Thymus (tissue), 11 donors: ENCODE data around the gene PDE5A. TPM values are rescaled to one million over a fixed set of nuclear protein-coding genes. Genes with fewer than 3 reads are reported as not detected.

Source experiments
- DNase-seq, 9 donors: peaks; one replicate each; pipeline ENCODE4 v3.0.0-alpha.2; 2013; ENCODE audit warnings: low spot score in 9 of 9, low read depth in 6 of 9, missing footprints in 1 of 9
- H3K27ac ChIP-seq, 2 donors: one replicate each; pipeline ENCODE4 v1.5.1; 2013; ENCODE audit warnings: control low read depth in 1 of 2, low read depth in 1 of 2, low read length in 1 of 2, mild to moderate bottlenecking in 1 of 2, moderate library complexity in 1 of 2
- H3K27me3 ChIP-seq, 2 donors: one replicate each; pipeline ENCODE4 v1.5.1; 2013; ENCODE audit warnings: low read length in 1 of 2; ENCODE audit not compliant: control insufficient read depth in 2 of 2, insufficient read depth in 1 of 2
- H3K36me3 ChIP-seq, 2 donors: one replicate each; pipeline ENCODE4 v1.5.1; 2013; ENCODE audit warnings: low read length in 1 of 2, mild to moderate bottlenecking in 1 of 2, moderate library complexity in 1 of 2; ENCODE audit not compliant: control insufficient read depth in 2 of 2, insufficient read depth in 2 of 2
- H3K4me1 ChIP-seq, 2 donors: one replicate each; pipeline ENCODE4 v1.5.1; 2013; ENCODE audit warnings: low read length in 2 of 2; ENCODE audit not compliant: control insufficient read depth in 2 of 2, insufficient read depth in 2 of 2
- H3K4me3 ChIP-seq, 2 donors: one replicate each; pipeline ENCODE4 v1.5.1; 2013; ENCODE audit warnings: low read length in 2 of 2, control low read depth in 1 of 2, mild to moderate bottlenecking in 1 of 2
- H3K9me3 ChIP-seq, 2 donors: one replicate each; pipeline ENCODE4 v1.5.1; 2013; ENCODE audit warnings: low read length in 1 of 2, mild to moderate bottlenecking in 1 of 2; ENCODE audit not compliant: control insufficient read depth in 2 of 2, insufficient read depth in 1 of 2
- WGBS: extraction: QIAGEN DNeasy Blood & Tissue Kit; methylation state at CpG from one replicate; pipeline ENCODE4 v1.1.7; 2013; 5-methylcytosine and 5-hydroxymethylcytosine counted together
- polyA plus RNA-seq: library from polyadenylated mRNA; stranded (reverse); fragments of 200-250 nt; gene quantifications from one replicate; pipeline ENCODE4 v1.2.3, GENCODE V29; 2013
- total RNA-seq: library from RNA; stranded (reverse); fragments of 120-200 nt; gene quantifications from one replicate; pipeline ENCODE4 v1.2.4, GENCODE V29; 2013
- donor health status: healthy.

The PDE5A gene
- total and polyA plus RNA-seq, 2 donors = 4.6 to 5.2 TPM

DNA sequence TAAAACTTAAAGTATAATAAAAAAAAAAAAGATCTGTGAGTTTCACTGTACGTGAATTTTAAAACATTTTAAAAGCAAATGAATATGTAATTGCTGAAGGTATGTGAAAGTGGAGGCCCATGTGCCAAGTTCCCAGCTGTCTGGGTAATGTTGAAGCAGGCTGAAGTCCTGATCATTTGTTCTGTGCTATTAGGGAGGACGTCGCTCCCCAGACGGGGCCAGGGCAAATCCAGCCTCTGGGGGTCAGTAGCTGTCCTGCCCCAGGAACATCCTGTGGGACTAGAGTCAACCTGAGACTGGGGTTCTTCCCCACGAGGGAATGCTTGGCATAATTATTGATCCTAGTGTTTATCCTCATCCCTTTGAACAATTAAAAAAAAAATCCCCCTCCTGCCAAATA is 48.8 kb downstream of the PDE5A start:
- Histone ChIP-seq H3K36me3 (no peaks in the 10 kb centered on the region), H3K27ac (no peak overlapping the region), H3K4me1 (no peaks in the 10 kb centered on the region), H3K9me3 (no peaks in the 10 kb centered on the region), H3K4me3 (no peak overlapping the region), H3K27me3 (no peaks in the 10 kb centered on the region)
- WGBS = 93% methylated on average over 5 of the region's 5 CpGs
- DNase-seq = no peak

DNA sequence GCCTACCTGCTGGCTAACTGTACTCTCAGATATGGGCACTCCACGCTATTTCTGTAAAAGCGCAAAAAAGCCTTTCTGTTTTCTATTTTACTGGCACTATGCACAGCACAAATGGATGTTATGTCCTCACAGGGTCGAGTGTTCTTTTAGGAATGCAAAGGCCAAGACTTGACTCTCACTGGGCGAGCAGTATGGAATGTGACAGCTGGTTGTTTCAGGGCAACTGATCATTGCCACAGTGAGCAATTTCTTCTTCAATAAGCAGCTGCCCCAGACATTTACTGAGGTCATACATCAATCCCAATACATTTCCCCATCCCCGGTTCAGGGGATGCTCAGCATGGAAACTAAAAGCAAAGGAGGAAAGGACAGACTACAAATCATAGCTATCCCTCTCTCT is 58.2 kb downstream of the PDE5A start:
- DNase-seq = no peak
- H3K27me3 ChIP-seq = no peaks in the 10 kb centered on the region
- H3K9me3 ChIP-seq = no peaks in the 10 kb centered on the region
- no peak overlapping the region for H3K27ac ChIP-seq
- WGBS = 90% methylated on average over 5 of the region's 5 CpGs
- H3K4me1 ChIP-seq = no peaks in the 10 kb centered on the region
- H3K4me3 ChIP-seq = no peak overlapping the region
- no peaks in the 10 kb centered on the region for H3K36me3 ChIP-seq

DNA sequence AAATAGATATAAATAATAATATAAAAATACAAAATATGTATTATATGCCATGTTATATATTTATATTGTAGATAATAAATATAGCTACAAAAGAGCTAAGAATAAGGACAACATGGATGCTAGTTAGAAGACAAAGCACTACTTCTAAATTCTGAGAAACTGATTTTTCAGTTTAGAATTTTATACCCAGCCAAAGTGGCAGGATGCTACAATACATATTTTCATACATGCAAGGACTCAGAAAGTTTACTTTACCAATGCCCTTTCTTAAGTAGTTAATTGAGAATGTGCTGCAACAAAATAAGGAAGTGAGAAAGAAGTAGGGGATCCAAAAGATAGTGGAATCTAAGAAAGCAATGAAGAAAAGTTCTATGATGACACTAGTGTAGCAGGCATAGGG is 64.5 kb downstream of the PDE5A start:
- Histone ChIP-seq H3K36me3 (no peaks in the 10 kb centered on the region), H3K27me3 (no peaks in the 10 kb centered on the region), H3K9me3 (no peaks in the 10 kb centered on the region), H3K4me1 (no peaks in the 10 kb centered on the region), H3K27ac (no peak overlapping the region), H3K4me3 (no peak overlapping the region)
- DNase-seq = no peak

DNA sequence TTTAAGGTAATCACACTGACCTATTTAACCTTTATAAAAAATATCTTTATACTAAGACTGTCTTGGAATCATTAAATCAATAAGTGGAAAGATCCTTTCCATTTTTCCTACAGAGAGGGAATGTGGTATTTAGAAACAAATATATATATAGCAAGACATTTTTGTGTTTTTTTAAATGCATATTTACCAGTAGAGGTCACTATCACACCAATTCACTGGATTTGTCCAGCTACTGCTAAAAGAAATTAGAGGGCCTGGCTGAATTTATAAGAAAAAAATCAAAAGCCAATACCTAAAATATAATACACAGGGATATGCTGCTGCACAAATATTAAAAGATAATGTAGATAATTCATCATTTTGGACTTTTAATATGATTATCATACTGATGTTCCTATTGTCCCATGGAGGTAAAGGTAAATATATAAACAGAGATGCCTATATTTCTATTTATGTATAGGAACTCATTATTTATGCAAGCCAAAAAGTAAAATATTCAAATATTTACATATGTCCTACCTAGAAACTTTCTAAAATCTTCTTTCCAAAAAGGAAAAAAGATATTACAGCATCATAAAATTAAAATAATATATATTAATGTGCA is 69.5 kb downstream of the PDE5A start:
- peak in 1 of 9 donors; percentile 20 for DNase-seq
- Histone ChIP-seq H3K27ac (no peak overlapping the region), H3K9me3 (no peaks in the 10 kb centered on the region), H3K4me1 (no peaks in the 10 kb centered on the region), H3K27me3 (no peaks in the 10 kb centered on the region), H3K4me3 (no peak overlapping the region), H3K36me3 (no peaks in the 10 kb centered on the region)

DNA sequence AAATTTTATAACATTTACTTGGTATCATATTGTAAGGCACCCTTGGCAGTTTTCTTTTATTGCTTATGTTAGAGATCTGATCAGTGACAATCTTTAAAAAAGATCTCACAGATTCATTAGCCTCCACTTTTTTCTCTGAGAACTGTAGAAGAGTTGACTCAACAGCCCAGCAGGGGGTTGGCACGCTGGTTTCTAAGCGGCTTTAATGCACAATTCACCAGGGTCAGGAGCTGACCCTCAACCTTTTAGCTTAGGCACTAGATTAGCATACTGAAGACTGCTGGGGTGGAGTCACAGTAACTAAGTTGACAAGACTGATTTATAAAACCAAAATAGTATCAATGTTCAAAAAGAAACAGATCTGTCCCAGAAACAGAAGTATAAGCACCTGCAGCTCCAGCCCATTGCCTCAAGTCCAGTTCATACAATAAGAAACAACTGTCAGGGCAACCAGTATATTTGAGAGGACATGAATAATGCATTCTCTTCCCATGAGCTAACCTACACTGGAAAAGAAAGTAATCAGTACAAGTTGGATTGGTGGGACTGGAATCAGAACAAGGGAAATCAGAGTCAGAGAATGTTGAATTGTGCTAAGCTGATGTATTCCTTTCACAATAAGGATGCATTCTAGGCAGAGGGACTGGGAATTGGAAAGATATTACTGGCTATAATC is 77.6 kb downstream of the PDE5A start:
- Histone ChIP-seq H3K9me3 (no peaks in the 10 kb centered on the region), H3K27me3 (no peaks in the 10 kb centered on the region), H3K4me3 (no peak overlapping the region), H3K36me3 (peaks cover 0 to 4% of the 10 kb centered on the region in 2 donors), H3K27ac (no peak overlapping the region), H3K4me1 (no peaks in the 10 kb centered on the region)
- DNase-seq = no peak
- WGBS = 100% methylated on average over 2 of the region's 2 CpGs

DNA sequence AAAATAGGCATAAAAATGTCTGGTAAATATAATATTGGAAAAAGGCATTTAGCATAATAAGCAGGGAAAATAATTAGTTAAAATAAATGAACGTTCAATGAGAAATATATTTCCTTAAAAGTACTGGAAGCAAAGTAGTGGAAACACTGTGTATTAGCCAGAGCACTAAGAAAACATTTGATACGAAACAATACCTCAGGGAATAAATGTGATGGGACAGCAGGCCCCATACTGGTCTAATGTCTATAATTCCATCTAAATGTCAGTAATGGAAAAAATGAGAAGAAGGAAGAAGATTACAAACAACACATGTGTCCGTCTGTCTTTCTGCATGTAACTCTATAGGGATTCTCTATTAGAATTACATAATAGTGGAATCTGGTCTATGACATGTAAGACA is 79.0 kb downstream of the PDE5A start:
- no peaks in the 10 kb centered on the region for H3K4me1 ChIP-seq
- H3K36me3 ChIP-seq = peaks cover 0 to 4% of the 10 kb centered on the region in 2 donors
- no peak overlapping the region for H3K27ac ChIP-seq
- DNase-seq = no peak
- H3K4me3 ChIP-seq = no peak overlapping the region
- 97% methylated on average over 3 of the region's 3 CpGs for WGBS
- no peaks in the 10 kb centered on the region for H3K27me3 ChIP-seq
- H3K9me3 ChIP-seq = no peaks in the 10 kb centered on the region

DNA sequence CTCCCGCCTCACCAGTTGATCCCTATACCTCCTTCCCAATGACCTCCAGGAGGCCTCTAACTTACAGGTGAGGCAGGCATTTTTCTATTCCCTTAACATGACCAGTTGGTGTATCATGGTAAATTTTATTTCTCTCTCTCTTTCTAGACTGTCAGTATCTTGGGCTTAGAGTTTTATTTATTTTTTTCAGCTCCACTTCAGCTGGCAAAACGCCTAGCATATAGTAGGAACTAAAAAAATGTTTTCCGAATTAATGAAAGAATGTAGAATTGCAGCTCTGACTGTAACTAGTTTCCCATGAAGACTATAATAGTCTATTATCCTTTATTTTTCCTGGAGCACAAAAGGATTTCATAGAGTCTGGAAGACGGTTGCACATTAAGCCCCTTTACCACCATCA is 84.8 kb downstream of the PDE5A start:
- H3K27ac ChIP-seq = no peak overlapping the region
- no peaks in the 10 kb centered on the region for H3K9me3 ChIP-seq
- 96% methylated on average over 4 of the region's 4 CpGs for WGBS
- no peak for DNase-seq
- no peaks in the 10 kb centered on the region for H3K36me3 ChIP-seq
- no peaks in the 10 kb centered on the region for H3K4me1 ChIP-seq
- no peaks in the 10 kb centered on the region for H3K27me3 ChIP-seq
- no peak overlapping the region for H3K4me3 ChIP-seq

DNA sequence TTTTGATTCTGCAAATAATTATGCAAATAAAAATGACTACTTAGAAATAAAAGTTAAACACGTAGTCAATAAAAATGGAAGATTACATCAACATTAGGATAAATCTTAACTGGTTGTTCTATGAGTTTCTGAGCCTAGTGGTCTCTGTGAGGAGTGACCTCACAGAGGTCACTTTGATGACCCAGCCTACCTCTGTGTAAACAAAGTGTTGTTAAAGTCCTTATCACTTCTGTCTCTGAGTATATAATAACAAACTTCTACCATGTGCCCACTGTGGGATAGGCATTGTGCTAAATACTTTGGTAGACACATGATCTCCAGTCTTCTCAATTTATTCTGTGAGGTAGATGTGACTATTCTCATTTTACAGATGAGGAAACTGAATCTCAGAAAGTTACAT is 85.4 kb downstream of the PDE5A start:
- Histone ChIP-seq H3K36me3 (no peaks in the 10 kb centered on the region), H3K27me3 (no peaks in the 10 kb centered on the region), H3K4me3 (no peak overlapping the region), H3K27ac (no peak overlapping the region), H3K9me3 (no peaks in the 10 kb centered on the region), H3K4me1 (no peaks in the 10 kb centered on the region)
- 99% methylated on average over 1 of the region's 1 CpG for WGBS
- no peak for DNase-seq

DNA sequence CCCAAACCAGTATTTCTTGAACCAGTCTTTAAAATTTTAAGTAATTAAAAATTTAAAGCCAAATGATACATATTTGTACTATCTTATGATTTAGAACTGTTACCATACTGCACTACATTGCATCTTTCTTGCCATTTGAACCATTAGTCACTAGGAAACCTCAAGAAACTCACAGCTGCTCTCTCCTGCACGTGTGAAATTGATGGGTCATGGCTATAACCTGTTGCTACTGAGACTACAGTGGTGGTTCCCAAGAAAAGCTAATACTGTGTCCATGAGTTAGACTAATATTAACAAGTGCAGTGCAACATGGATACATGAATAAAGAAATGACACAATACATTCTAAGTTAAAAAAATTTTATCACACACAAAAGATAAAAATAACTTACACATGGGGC is 88.4 kb downstream of the PDE5A start:
- Histone ChIP-seq H3K27ac (no peak overlapping the region), H3K4me3 (no peak overlapping the region), H3K9me3 (no peaks in the 10 kb centered on the region), H3K27me3 (no peaks in the 10 kb centered on the region), H3K4me1 (no peaks in the 10 kb centered on the region), H3K36me3 (no peaks in the 10 kb centered on the region)
- DNase-seq = no peak
- WGBS = 75% methylated on average over 1 of the region's 1 CpG
